Occipital lobe (tissue), 1 donor: Measurements from ENCODE around the gene FAR2. TPM values are rescaled to one million over a fixed set of nuclear protein-coding genes. Genes with fewer than 3 reads are reported as not detected.

Source experiments
- total RNA-seq: library from RNA; depleted of rRNA; stranded (reverse); fragments of >200 nt; gene quantifications from one replicate; pipeline ENCODE4 v1.2.3, GENCODE V29; 2014

Gene FAR2
- total RNA-seq, 1 donor from 2014 or later = 62.2 TPM

Other genes starting within 250 kb of the FAR2 start
- gene ERGIC2, start 231.9 kb downstream of the FAR2 start, total RNA-seq = 58.8 TPM